Astrocyte of the spinal cord (primary cell): ENCODE results near the gene HHIP.

Experiments used
- DNase-seq: peaks from one replicate; pipeline ENCODE4 v3.0.0; 2011; ENCODE audit warnings: low read depth, low spot score
- H3K4me3 ChIP-seq: 2 replicates; pipeline ENCODE4 v1.5.1; 2011; ENCODE audit warnings: low read depth, mild to moderate bottlenecking, low read length, moderate library complexity
- CTCF ChIP-seq: IDR thresholded peaks from 2 replicates; pipeline ENCODE4 v1.5.1; 2012; ENCODE audit warnings: low read depth, mild to moderate bottlenecking, low read length, inconsistent platforms
- in situ Hi-C: cut with HindIII; loops from 2 replicates; pipeline ENCODE4 v1.10.0; 2017; ENCODE audit warnings: low sequenced_read_pairs

Gene HHIP

GRCh38 chr4:144718958-144719512, 73.1 kb downstream of the HHIP start:
- in situ Hi-C loops: no loop called here
- no peak for TF ChIP-seq CTCF
- no peak for DNase-seq
- H3K4me3 ChIP-seq: no peak overlapping the region

GRCh38 chr4:144720491-144720890, 74.5 kb downstream of the HHIP start:
- H3K4me3 ChIP-seq: no peak overlapping the region
- in situ Hi-C loops: no loop called here
- TF ChIP-seq CTCF: no peak
- no peak for DNase-seq

GRCh38 chr4:144721994-144722393, 76.0 kb downstream of the HHIP start:
- in situ Hi-C loops: no loop called here
- H3K4me3 ChIP-seq: no peak overlapping the region
- TF ChIP-seq CTCF: no peak
- DNase-seq: no peak

- in situ Hi-C loops: no loop called here
- TF ChIP-seq CTCF: no peak
- no peak for DNase-seq
- H3K4me3 ChIP-seq: no peak overlapping the region
These were observed 77.5 kb downstream of the HHIP start for GRCh38 chr4:144723471-144723870.

GRCh38 chr4:144729175-144729574, 83.2 kb downstream of the HHIP start:
- no peak for DNase-seq
- no peak overlapping the region for H3K4me3 ChIP-seq
- in situ Hi-C loops: no loop called here
- TF ChIP-seq CTCF: no peak

GRCh38 chr4:144732584-144733428, 86.8 kb downstream of the HHIP start:
- in situ Hi-C loops: no loop called here
- no peak for TF ChIP-seq CTCF
- no peak for DNase-seq
- H3K4me3 ChIP-seq: no peak overlapping the region
